Measurements from ENCODE around the gene FSIP1. TPM values are rescaled to one million over a fixed set of nuclear protein-coding genes. Genes with fewer than 3 reads are reported as not detected.

FSIP1 gene
- total RNA-seq, 1 experiment from 2014 or later, result 3.2 TPM

DNA sequence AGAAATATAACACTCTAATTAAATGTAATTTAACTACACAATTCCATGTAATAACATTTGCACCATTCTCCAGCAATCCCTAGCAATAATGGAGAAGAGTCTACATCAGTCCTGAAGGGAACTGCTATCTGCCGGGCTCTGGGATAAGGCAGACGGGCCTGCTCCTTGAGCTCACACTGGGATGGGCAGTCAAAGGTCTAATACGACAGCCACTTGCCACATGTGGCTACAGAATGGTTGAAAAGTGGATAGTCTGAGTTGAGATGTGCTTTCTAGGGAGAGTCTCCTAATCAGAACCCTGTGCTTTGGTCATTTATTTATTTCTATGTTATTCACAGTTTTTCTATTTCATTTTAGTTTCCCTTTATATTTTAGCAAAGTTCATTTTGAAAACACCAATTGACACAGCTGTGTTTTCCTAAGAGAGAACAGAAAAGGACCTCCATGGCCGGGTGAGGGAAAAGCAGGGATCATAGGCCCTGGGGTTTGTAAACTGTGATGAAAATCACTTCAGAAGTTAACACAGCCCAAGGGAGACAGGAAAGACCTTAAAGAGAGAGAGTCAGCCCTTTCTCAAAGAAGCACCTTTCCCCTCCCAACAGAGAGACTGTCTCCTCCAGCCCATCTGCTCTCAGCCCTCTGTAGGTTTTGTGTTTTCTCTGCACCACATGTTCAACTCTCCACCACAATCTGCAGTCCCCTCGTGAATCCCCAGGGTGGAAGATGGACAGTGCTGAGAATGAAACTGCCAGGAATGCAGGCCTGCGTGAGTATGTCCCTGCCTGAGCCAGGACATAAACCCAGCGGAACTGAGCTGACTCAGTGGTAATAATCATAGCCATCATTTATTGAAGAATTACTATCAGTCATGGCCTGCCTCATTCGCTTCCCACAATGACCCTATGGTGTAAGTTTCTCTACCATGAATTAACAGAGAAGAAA lies 11.6 kb downstream of the FSIP1 start:
- no peak for DNase-seq (ENCODE audit: unreplicated experiment)
- peaks cover 6% of the 10 kb centered on the region for H3K4me1 Mint-ChIP-seq (ENCODE audit: insufficient read depth, unreplicated experiment)
- POLR2A ChIA-PET, result no interaction called here
- no peak overlapping the region for H3K4me3 Mint-ChIP-seq (ENCODE audit: unreplicated experiment)
- no peaks in the 10 kb centered on the region for H3K9me3 Mint-ChIP-seq (ENCODE audit: unreplicated experiment)
- CTCF ChIA-PET, result interaction anchor here (0.6 to 1.0 kb wide), 2 partner anchors 12 to 176 kb away, joined by 3 read pairs; no protein-coding TSS in a partner anchor
- no TSS peak for BruUV-seq (replicated peaks)
- no peaks in the 10 kb centered on the region for H3K27me3 Mint-ChIP-seq (ENCODE audit: insufficient read depth, unreplicated experiment)
- H3K36me3 Mint-ChIP-seq (ENCODE audit: insufficient read depth, unreplicated experiment), result no peaks in the 10 kb centered on the region
- intact Hi-C loops (cut with micrococcal nuclease), result no loop called here
- TF ChIP-seq, protein P1, sequence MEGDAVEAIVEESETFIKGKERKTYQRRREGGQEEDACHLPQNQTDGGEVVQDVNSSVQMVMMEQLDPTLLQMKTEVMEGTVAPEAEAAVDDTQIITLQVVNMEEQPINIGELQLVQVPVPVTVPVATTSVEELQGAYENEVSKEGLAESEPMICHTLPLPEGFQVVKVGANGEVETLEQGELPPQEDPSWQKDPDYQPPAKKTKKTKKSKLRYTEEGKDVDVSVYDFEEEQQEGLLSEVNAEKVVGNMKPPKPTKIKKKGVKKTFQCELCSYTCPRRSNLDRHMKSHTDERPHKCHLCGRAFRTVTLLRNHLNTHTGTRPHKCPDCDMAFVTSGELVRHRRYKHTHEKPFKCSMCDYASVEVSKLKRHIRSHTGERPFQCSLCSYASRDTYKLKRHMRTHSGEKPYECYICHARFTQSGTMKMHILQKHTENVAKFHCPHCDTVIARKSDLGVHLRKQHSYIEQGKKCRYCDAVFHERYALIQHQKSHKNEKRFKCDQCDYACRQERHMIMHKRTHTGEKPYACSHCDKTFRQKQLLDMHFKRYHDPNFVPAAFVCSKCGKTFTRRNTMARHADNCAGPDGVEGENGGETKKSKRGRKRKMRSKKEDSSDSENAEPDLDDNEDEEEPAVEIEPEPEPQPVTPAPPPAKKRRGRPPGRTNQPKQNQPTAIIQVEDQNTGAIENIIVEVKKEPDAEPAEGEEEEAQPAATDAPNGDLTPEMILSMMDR (IDR thresholded peaks at IDR 0.05; ENCODE audit: unreplicated experiment), result no peak
- peak overlapping the region; percentile 47 for H3K27ac Mint-ChIP-seq (ENCODE audit: low read depth, unreplicated experiment)

DNA sequence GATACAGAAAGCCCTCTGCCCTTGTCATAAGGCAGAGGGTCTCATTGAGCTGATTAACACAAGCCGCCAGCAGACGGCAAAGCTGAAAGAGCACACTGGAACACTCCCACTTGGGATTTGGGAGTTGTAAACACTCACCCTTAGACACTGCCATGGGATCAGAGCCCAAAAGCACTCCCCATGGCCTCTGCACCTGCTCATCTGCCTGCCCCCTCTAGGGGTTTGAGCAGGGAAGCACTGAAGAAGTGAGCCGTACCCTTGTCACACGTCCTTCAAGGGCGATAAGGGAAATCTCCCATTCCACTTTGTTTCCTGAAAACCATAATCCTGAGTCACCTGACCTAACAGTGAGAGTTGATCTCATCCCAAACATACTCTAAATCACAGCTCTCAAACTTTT lies 14.7 kb downstream of the FSIP1 start:
- ChIA-PET CTCF (interaction anchor here (0.6 to 3.8 kb wide), 3 partner anchors 10 to 213 kb away, joined by 4 to 25 read pairs (median 4); no protein-coding TSS in a partner anchor), POLR2A (interaction anchor here (0.5 kb wide), 1 partner anchor 82 kb away, joined by 3 read pairs; no protein-coding TSS in a partner anchor)
- intact Hi-C loops (cut with micrococcal nuclease), result no loop called here
- no peak overlapping the region for H3K27ac Mint-ChIP-seq (ENCODE audit: low read depth, unreplicated experiment)
- H3K27me3 Mint-ChIP-seq (ENCODE audit: insufficient read depth, unreplicated experiment), result no peaks in the 10 kb centered on the region
- TF ChIP-seq, protein P1 (IDR thresholded peaks at IDR 0.05; ENCODE audit: unreplicated experiment), result no peak
- peaks cover 6% of the 10 kb centered on the region for H3K4me1 Mint-ChIP-seq (ENCODE audit: insufficient read depth, unreplicated experiment)
- no peaks in the 10 kb centered on the region for H3K9me3 Mint-ChIP-seq (ENCODE audit: unreplicated experiment)
- BruUV-seq (replicated peaks), result no TSS peak
- no peak overlapping the region for H3K4me3 Mint-ChIP-seq (ENCODE audit: unreplicated experiment)
- H3K36me3 Mint-ChIP-seq (ENCODE audit: insufficient read depth, unreplicated experiment), result no peaks in the 10 kb centered on the region
- DNase-seq (ENCODE audit: unreplicated experiment), result no peak

DNA sequence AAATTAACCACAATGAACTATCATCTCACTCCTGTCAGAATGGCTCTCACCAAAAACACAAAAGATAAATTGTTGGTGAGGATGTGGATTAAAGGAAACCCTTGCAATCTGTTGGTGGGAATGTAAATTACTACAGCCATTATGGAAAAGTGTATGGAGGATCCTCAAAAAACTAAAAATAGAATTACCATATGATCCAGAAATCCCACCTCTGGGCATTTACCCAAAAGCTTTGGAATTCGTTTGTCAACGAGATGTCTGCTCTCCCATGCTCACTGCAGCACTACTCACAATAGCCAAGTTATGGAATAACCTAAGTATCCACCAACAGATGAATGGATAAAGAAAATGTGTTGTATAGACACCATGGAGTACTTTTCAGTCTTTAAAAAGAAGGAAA lies 21.6 kb downstream of the FSIP1 start:
- Mint-ChIP-seq H3K9me3 (ENCODE audit: unreplicated experiment) (peaks cover 7% of the 10 kb centered on the region), H3K4me3 (ENCODE audit: unreplicated experiment) (no peak overlapping the region), H3K4me1 (ENCODE audit: insufficient read depth, unreplicated experiment) (no peaks in the 10 kb centered on the region), H3K27ac (ENCODE audit: low read depth, unreplicated experiment) (no peak overlapping the region), H3K27me3 (ENCODE audit: insufficient read depth, unreplicated experiment) (no peaks in the 10 kb centered on the region), H3K36me3 (ENCODE audit: insufficient read depth, unreplicated experiment) (no peaks in the 10 kb centered on the region)
- CTCF ChIA-PET, result interaction anchor here (0.8 to 10.0 kb wide), 3 partner anchors 20 to 83 kb away, joined by 3 to 147 read pairs (median 4); no protein-coding TSS in a partner anchor
- TF ChIP-seq, protein P1 (IDR thresholded peaks at IDR 0.05; ENCODE audit: unreplicated experiment), result no peak
- intact Hi-C loops (cut with micrococcal nuclease), result no loop called here
- no TSS peak for BruUV-seq (replicated peaks)
- POLR2A ChIA-PET, result no interaction called here
- DNase-seq (ENCODE audit: unreplicated experiment), result no peak

DNA sequence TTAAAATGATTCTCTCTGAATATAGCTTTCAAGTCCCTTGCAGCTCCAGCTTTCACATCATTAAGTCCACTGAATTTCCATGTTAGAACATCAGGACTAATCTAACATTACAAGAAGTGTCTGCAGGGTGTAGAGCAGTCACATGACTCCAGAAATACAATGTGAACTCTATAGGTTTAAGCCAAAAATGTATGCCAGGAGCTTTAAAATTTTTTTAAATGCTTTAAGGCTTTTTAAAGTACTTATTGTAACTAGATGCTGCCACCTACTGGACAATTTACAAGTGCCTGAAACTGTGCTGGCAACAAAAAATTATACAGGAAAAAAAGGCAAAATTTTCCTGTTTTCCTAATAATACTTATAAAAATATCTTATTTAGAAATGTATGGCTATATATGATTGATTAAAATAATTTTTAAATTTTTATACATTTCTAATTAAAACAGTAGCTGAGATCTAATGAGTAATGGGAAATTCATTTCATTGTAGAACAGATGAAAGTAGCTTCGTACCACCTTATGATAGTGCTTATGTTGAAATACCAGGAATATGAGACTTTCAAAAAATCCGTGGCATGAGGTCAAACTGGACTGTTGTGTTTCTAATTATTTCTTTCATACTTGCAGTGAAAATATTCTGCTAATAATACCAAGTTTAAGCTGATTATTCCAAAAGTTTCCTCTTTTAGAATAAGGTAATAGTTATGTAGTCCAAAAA lies 25.7 kb downstream of the FSIP1 start:
- TF ChIP-seq, protein P1 (IDR thresholded peaks at IDR 0.05; ENCODE audit: unreplicated experiment), result peak; percentile 77
- Mint-ChIP-seq H3K4me1 (ENCODE audit: insufficient read depth, unreplicated experiment) (no peaks in the 10 kb centered on the region), H3K36me3 (ENCODE audit: insufficient read depth, unreplicated experiment) (no peaks in the 10 kb centered on the region), H3K27ac (ENCODE audit: low read depth, unreplicated experiment) (no peak overlapping the region), H3K27me3 (ENCODE audit: insufficient read depth, unreplicated experiment) (no peaks in the 10 kb centered on the region), H3K9me3 (ENCODE audit: unreplicated experiment) (peaks cover 1% of the 10 kb centered on the region), H3K4me3 (ENCODE audit: unreplicated experiment) (no peak overlapping the region)
- ChIA-PET CTCF (interaction anchor here (0.6 to 10.0 kb wide), 53 partner anchors 9 to 1051 kb away, joined by 3 to 147 read pairs (median 5); partner anchors contain the start of genes FSIP1 and THBS1), POLR2A (interaction anchor here (0.6 to 2.1 kb wide), 12 partner anchors 9 to 585 kb away, joined by 3 to 11 read pairs (median 4); partner anchors contain the start of gene THBS1)
- no TSS peak for BruUV-seq (replicated peaks)
- peak; percentile 61 for DNase-seq (ENCODE audit: unreplicated experiment)
- intact Hi-C loops (cut with micrococcal nuclease), result loop anchor here (1.0 kb wide), 5 partner anchors 71 to 1049 kb away; no protein-coding TSS in a partner anchor
